ENCODE results near the gene S1PR3.
"Not testable (repeated sequence)": the region's sequence is repeated elsewhere in the genome, so short reads cannot be mapped to it uniquely, and the experiment has no call there.

Gene S1PR3

GRCh38 chr9:88991066-88992034 is at the start of gene S1PR3:
Gene S1PR3, plus strand, starts transcription at chr9:88991468. Its CDS starts 9,733 bp downstream, at chr9:89001201.
- DNase-seq: no peak

- not testable (repeated sequence) for DNase-seq
Measured at GRCh38 chr9:88941586-88941985, 49.7 kb upstream of the S1PR3 start.

DNA sequence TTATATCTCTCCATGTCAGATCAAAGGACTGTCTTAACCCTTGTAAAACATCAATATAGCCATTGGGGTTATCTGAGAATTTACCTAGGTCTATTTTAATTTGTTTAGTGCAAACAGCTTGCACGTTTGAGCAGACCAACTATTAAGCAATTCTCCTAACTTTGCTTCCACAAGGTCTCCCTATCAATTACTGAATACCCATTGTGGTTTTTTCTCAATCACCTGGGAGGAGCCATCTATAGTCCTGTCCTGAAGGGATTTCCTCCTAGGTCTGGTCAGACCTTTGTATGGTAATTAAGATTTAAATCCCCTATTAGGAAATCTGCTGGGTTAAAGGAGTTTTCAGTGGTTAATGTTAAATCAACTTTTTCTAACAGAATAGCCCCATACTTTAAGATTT is 48.9 kb upstream of the S1PR3 start:
- no peak for DNase-seq

GRCh38 chr9:88945636-88946333 is 45.5 kb upstream of the S1PR3 start:
- DNase-seq: no peak

GRCh38 chr9:88947581-88948573 is 43.4 kb upstream of the S1PR3 start:
- DNase-seq: no peak

DNA sequence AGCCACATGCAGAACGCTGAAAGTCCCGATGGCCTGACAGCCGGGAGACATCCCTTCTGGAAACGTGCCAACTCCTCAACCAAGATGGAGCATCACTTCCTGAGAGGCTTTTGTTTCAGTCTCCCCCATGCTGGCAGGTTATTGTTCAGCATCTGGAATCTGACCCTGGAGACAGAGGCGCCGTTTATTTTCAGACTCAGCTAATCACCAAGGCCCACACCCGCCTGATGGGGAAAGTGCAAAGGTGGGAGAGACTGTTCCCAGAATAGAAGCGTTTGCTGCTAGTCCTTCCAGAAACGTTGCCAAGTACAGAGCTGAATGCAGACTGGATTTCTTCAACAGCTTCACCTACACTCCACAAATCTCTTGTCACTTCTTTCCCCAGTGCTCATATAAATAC is 41.8 kb upstream of the S1PR3 start:
- DNase-seq: no peak

- DNase-seq: no peak
Measured at GRCh38 chr9:88949961-88950340, 41.3 kb upstream of the S1PR3 start.

- no peak for DNase-seq
Measured at GRCh38 chr9:88950341-88951154, 40.7 kb upstream of the S1PR3 start.

DNA sequence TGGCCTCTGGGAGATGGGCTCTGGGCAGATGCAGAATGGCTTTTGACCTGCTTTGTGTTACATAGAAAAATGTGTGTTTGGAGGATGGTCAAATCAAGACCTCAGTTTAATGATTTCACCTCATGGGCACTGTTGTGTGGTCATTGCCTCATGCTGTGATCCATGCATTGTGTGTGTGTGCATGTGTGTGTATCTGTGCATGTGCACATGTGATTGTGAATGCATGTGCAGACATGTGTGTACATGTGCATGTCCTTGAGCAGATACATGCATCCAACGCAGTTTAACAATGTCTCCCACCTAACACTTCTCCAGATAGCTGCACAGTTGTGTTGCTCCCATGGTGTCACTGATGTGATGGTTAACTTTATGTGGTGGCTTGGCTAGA is 40.1 kb upstream of the S1PR3 start:
- DNase-seq: no peak

- DNase-seq: no peak
Measured at GRCh38 chr9:88952086-88952615, 39.1 kb upstream of the S1PR3 start.

DNA sequence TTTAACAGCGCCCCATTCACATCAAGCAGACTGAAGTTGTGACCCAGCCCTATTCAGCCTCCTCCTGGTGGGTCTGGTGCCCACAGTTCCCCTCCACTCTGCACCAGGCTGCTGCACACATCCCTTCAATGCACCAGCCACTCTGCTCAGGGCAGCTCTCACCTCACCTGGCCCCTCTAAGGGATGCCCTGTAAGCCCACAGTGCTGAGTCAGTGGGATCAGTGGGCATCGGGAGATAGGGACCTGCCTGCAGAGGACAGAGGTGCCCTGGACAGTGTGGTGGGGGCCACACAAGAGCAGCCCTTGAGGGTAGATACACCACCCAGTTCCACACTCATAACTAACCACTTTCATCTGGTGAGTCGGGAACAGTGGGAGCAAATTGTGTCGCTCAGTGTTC is 38.3 kb upstream of the S1PR3 start:
- DNase-seq: no peak

DNA sequence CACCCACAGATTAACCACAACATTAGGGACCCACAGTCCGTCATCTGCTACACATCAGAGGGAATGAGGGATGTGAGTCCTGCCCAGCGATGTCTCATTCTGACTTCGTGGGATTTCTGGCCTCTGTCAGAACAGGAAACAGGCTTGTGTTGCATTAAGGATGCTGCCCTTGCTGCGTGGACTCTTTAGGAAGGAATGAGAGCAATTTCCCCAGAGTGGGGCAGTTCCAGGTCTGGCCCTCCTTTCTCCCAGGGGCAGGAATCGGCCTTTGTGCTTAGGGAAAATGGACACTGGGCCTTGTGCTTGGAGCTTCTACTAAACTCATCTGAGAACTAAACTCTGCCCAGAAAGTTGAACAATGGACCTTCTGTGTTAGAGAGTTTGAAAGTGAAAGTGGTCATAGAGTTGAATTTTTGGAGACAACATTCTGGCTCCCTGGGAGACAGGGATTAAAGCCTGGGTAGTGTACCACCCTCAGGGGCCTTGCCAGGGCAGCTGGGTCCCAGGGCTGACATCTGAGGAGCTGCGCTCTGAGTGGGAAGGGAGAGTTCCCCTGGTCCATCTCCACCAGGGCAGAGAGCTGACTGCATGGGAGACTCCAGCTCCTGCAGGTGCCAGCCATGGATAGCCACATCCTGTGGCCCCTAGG is 37.8 kb upstream of the S1PR3 start:
- no peak for DNase-seq

- DNase-seq: no peak
Measured at GRCh38 chr9:88954066-88954465, 37.2 kb upstream of the S1PR3 start.

GRCh38 chr9:88957526-88957925 is 33.7 kb upstream of the S1PR3 start:
- no peak for DNase-seq

GRCh38 chr9:88959727-88960469 is 31.4 kb upstream of the S1PR3 start:
- no peak for DNase-seq

DNA sequence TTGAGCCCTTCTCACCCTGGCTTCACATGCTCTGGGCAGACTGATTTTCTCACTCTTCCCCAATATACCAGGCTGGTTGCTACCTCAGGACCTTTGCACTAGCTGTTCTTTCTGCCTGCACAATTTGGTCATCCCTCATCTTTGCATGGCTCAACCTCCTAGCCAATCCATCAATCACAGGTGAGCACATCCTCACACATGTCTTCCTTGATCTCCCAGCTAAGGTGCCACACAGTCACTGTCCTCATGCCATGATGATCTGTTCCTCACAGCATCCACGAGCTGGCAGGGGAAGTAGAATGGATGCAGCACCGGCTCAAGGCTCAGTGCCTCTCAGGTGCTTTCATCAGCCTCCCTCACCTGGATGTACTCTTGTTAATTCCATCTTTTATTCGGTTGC is 30.6 kb upstream of the S1PR3 start:
- DNase-seq: no peak

GRCh38 chr9:88965473-88965872 is 25.8 kb upstream of the S1PR3 start:
- DNase-seq: no peak

DNA sequence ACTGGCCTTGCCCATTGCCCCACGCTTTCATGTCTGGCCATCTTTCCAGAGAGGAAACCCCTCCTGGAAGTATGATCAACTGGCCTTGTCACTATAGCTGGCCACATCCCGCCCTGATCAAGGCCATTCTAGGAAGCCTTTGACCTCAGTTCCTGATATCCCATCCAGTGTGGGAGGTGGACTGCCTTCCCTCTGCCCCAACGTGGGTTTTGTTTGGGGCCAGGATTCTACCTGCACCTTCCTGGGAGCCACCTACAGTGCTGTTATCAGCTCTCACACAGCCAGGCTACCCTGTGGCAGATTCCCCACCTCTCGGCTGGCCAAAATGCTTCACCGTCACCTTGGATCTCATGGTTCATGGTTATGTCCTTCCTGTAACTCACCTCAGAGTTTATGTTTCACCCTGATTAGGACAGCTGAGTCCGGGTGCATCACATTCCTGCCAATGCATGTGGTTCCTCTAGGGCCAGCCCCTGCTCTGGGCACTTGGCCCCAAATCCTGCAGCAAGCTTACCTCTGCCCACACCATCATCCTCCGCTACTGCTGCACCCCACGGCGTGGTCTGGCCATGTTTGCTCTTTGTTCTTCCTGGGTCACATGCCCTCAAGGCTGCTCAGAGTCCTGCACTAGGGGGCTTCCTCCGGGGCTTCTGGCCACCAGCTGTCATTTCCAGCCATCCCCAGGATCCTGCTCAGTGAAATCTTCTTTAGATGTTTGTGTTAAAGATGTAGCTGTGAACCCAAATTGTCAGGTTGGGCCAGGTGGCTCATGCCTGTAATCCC is 24.2 kb upstream of the S1PR3 start:
- no peak for DNase-seq

DNA sequence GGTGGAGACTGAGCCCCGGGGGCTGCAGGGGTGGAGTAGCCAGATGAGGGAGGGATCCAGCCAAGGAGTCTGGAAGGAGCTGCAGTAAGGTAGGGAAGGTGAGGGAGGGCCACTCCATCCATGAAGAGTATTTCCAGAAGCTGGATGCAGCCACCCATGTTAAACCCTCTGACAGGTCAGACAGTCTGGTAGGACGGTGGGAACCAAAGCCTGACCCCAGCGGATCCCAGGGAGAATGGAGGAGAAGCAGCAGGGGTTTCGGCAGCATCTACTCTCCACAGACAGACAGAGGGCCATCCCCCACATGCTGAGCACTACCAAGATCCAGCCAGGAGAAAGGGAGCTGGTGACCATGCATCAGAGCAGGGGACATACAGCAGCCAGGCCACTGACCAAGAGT is 22.5 kb upstream of the S1PR3 start:
- DNase-seq: no peak
